Natural killer cell (primary cell): Measurements from ENCODE around the gene L3MBTL4. TPM values are rescaled to one million over a fixed set of nuclear protein-coding genes. Genes with fewer than 3 reads are reported as not detected.

Experiments
- ATAC-seq, 3 donors: fragments of 150-1000 bp in 2 of 3; fragments of 200-7000 bp in 1 of 3; cut with Tn5 transposase; 1 replicate in 1 of 3; 2 replicates in 2 of 3; pipeline ENCODE4 v1.10.0; 2021; ENCODE audit warnings: mild to moderate bottlenecking in 2 of 3, moderate library complexity in 2 of 3
- DNase-seq, 2 donors: peaks; one replicate each; pipeline versions ENCODE4 v3.0.0 to v3.0.0-alpha.2; 2013 to 2021; ENCODE audit warnings: mixed read lengths in 1 of 2
- H3K27ac ChIP-seq: one replicate; pipeline ENCODE4 v1.5.1; 2013; ENCODE audit warnings: mild to moderate bottlenecking, low read length
- H3K27me3 ChIP-seq: one replicate; pipeline ENCODE4 v1.6.1; 2013; ENCODE audit warnings: low read length; ENCODE audit not compliant: control insufficient read depth, insufficient read depth
- H3K36me3 ChIP-seq: one replicate; pipeline ENCODE4 v1.6.1; 2013; ENCODE audit warnings: low read length; ENCODE audit not compliant: control insufficient read depth, insufficient read depth
- H3K4me1 ChIP-seq: one replicate; pipeline ENCODE4 v1.6.1; 2013; ENCODE audit warnings: low read length; ENCODE audit not compliant: control insufficient read depth, insufficient read depth
- H3K4me3 ChIP-seq: one replicate; pipeline ENCODE4 v1.5.1; 2013; ENCODE audit warnings: low read length
- H3K9me3 ChIP-seq: one replicate; pipeline ENCODE4 v1.6.1; 2013; ENCODE audit warnings: low read length; ENCODE audit not compliant: control insufficient read depth, insufficient read depth
- H3K27ac Mint-ChIP-seq, 2 donors: one replicate each; pipeline ENCODE4 v1.8.0; 2022; ENCODE audit warnings: mild to moderate bottlenecking in 2 of 2, mixed read lengths in 2 of 2, moderate library complexity in 1 of 2
- H3K27me3 Mint-ChIP-seq, 2 donors: one replicate each; pipeline ENCODE4 v1.8.0; 2022; ENCODE audit warnings: low read depth in 2 of 2, mixed read lengths in 2 of 2
- H3K36me3 Mint-ChIP-seq: one replicate; pipeline ENCODE4 v1.8.0; 2022; ENCODE audit warnings: mixed read lengths
- H3K4me1 Mint-ChIP-seq, 2 donors: one replicate each; pipeline ENCODE4 v1.8.0; 2022; ENCODE audit warnings: mixed read lengths in 2 of 2
- H3K4me3 Mint-ChIP-seq: one replicate; pipeline ENCODE4 v1.8.0; 2022; ENCODE audit warnings: mild to moderate bottlenecking, moderate library complexity, mixed read lengths
- H3K9me3 Mint-ChIP-seq, 2 donors: one replicate each; pipeline ENCODE4 v1.8.0; 2022; ENCODE audit warnings: mixed read lengths in 2 of 2
- CTCF ChIP-seq: fragments of 200-600 bp; IDR thresholded peaks from one replicate; pipeline ENCODE4 v1.8.0; 2022; ENCODE audit warnings: antibody characterized with exemption
- WGBS: methylation state at CpG from one replicate; pipeline ENCODE4 v1.1.7; 2013; ENCODE audit warnings: missing lambda C conversion rate; ENCODE audit not compliant: insufficient coverage; 5-methylcytosine and 5-hydroxymethylcytosine counted together
- intact Hi-C: fragments of 100-400 bp; cut with micrococcal nuclease; formaldehyde crosslinking; loops from one replicate; pipeline ENCODE4 v1.14.2; 2022
- total RNA-seq, 4 donors: library from RNA; stranded (reverse); fragments of 120-200 nt in 1 of 4; gene quantifications; one replicate each; pipeline versions ENCODE4 v1.2.3 to v1.2.4, GENCODE V29; 2013 to 2022

The L3MBTL4 gene
- total RNA-seq, 3 donors from 2014 or later (not counting 1 experiment from before 2014, with no cell fraction given), result 27.9 to 34.2 (median 30.0) TPM

GRCh38 chr18:6340121-6340520 lies 74.6 kb downstream of the L3MBTL4 start:
- peaks cover 9 to 24% of the 10 kb centered on the region in 2 donors for H3K9me3 Mint-ChIP-seq
- Histone ChIP-seq H3K27ac (no peak overlapping the region), H3K4me1 (no peaks in the 10 kb centered on the region), H3K27me3 (no peaks in the 10 kb centered on the region), H3K36me3 (no peaks in the 10 kb centered on the region), H3K9me3 (peaks cover 11% of the 10 kb centered on the region), H3K4me3 (no peak overlapping the region)
- H3K36me3 Mint-ChIP-seq, result peaks cover 45% of the 10 kb centered on the region
- H3K27me3 Mint-ChIP-seq, result no peaks in the 10 kb centered on the region
- H3K4me1 Mint-ChIP-seq, result peaks cover 14 to 30% of the 10 kb centered on the region in 2 donors
- DNase-seq (no peak), ATAC-seq (no peak)
- WGBS, result 100% methylated on average over 1 of the region's 1 CpG
- TF ChIP-seq CTCF, result no peak
- H3K4me3 Mint-ChIP-seq, result no peak overlapping the region
- intact Hi-C loops, result no loop called here
- no peak overlapping the region for H3K27ac Mint-ChIP-seq

- Mint-ChIP-seq H3K9me3 (peaks cover 4 to 10% of the 10 kb centered on the region in 2 donors), H3K4me3 (no peak overlapping the region), H3K36me3 (peaks cover 24% of the 10 kb centered on the region), H3K4me1 (peaks cover 8 to 30% of the 10 kb centered on the region in 2 donors), H3K27me3 (no peaks in the 10 kb centered on the region), H3K27ac (no peak overlapping the region)
- TF ChIP-seq CTCF, result no peak
- H3K27me3 ChIP-seq, result no peaks in the 10 kb centered on the region
- no peaks in the 10 kb centered on the region for H3K4me1 ChIP-seq
- intact Hi-C loops, result no loop called here
- DNase-seq, result no peak
- no peak for ATAC-seq
- H3K27ac ChIP-seq, result no peak overlapping the region
- WGBS, result 57% methylated on average over 1 of the region's 4 CpGs
- no peaks in the 10 kb centered on the region for H3K36me3 ChIP-seq
- no peak overlapping the region for H3K4me3 ChIP-seq
- H3K9me3 ChIP-seq, result peaks cover 11% of the 10 kb centered on the region
Observed at GRCh38 chr18:6336239-6336638, 78.5 kb downstream of the L3MBTL4 start.

- no peak for DNase-seq
- Histone ChIP-seq H3K4me1 (no peaks in the 10 kb centered on the region), H3K36me3 (no peaks in the 10 kb centered on the region), H3K4me3 (no peak overlapping the region), H3K27ac (no peak overlapping the region), H3K9me3 (no peaks in the 10 kb centered on the region), H3K27me3 (no peaks in the 10 kb centered on the region)
- Mint-ChIP-seq H3K36me3 (peaks cover 17% of the 10 kb centered on the region), H3K4me1 (peaks cover 8 to 26% of the 10 kb centered on the region in 2 donors), H3K4me3 (no peak overlapping the region), H3K27ac (no peak overlapping the region), H3K27me3 (no peaks in the 10 kb centered on the region), H3K9me3 (peaks cover 4 to 5% of the 10 kb centered on the region in 2 donors)
- intact Hi-C loops, result no loop called here
- 87% methylated on average over 4 of the region's 4 CpGs for WGBS
- no peak for ATAC-seq
- TF ChIP-seq CTCF, result no peak
Observed at GRCh38 chr18:6333981-6334380, 80.7 kb downstream of the L3MBTL4 start.

- H3K36me3 ChIP-seq, result no peaks in the 10 kb centered on the region
- H3K4me1 Mint-ChIP-seq, result peaks cover 24 to 27% of the 10 kb centered on the region in 2 donors
- no peaks in the 10 kb centered on the region for H3K4me1 ChIP-seq
- no peaks in the 10 kb centered on the region for H3K9me3 ChIP-seq
- no peaks in the 10 kb centered on the region for H3K27me3 Mint-ChIP-seq
- H3K27ac ChIP-seq, result no peak overlapping the region
- DNase-seq (no peak), ATAC-seq (no peak)
- peaks cover 1 to 2% of the 10 kb centered on the region in 2 donors for H3K9me3 Mint-ChIP-seq
- 95% methylated on average over 1 of the region's 2 CpGs for WGBS
- intact Hi-C loops, result no loop called here
- no peaks in the 10 kb centered on the region for H3K27me3 ChIP-seq
- TF ChIP-seq CTCF, result no peak
- no peak overlapping the region for H3K27ac Mint-ChIP-seq
- H3K4me3 Mint-ChIP-seq, result no peak overlapping the region
- H3K4me3 ChIP-seq, result no peak overlapping the region
- H3K36me3 Mint-ChIP-seq, result peaks cover 13% of the 10 kb centered on the region
Observed at GRCh38 chr18:6331872-6332271, 82.8 kb downstream of the L3MBTL4 start.
